A172 (cell line): Measurements from ENCODE around the gene FAM3D. TPM values are rescaled to one million over a fixed set of nuclear protein-coding genes. Genes with fewer than 3 reads are reported as not detected.
"Not testable (repeated sequence)": the region's sequence is repeated elsewhere in the genome, so short reads cannot be mapped to it uniquely, and the experiment has no call there.

Source experiments
- DNase-seq: peaks from one replicate; pipeline ENCODE4 v3.0.0-alpha.2; 2015; ENCODE audit warnings: low spot score
- total RNA-seq: library from RNA; depleted of rRNA; stranded (reverse); fragments of >200 nt; shearing (Covaris generic); gene quantifications from 2 replicates; pipeline ENCODE4 v1.2.3, GENCODE V29; 2014

Gene FAM3D
- total RNA-seq, 1 experiment from 2014 or later, result not detected

DNA sequence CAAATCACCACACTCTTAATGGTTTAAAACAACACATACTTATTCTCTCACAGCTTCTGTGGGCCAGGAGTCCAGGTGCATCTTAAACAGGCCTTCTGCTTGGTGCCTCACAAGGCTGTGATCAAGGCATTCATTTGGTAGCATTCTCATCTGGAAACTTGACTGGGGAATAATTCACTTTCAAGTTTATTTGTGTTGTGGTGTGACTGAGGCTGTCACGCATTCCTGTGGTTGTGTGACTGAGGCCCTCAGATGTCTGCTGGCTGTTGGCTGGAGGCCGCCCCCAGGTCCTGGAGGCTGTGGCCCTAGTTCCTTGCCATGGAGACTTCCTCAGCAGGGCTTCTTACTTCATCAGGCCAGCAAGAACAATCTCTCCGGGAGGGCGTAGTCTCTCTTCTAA, 16.9 kb upstream of the FAM3D start:
- peak; percentile 36 for DNase-seq

DNA sequence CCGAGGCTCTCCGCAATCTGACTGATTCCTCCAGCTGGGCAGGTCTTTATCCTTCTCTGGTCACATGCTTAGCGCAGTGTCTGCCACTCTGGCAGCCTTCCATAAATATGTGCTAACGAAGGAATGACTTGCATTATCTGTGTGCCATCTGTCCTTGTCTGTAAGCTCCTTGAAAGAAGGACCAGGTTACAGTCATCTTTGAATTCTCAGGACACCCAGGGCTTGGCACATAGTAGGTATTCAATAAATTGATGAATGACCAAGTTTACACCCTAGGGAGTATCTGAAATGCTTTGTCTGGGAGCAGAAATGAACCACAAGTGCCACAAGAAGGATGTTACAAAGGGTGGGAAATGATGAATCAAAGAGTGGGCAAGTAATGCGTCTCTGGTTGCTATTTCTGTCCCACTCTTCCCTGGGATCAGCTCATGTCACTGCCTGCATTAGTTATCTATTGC, 16.5 kb upstream of the FAM3D start:
- DNase-seq, result peak; percentile 2

- no peak for DNase-seq
These were observed 15.3 kb upstream of the FAM3D start for GRCh38 chr3:58681863-58682262.

DNA sequence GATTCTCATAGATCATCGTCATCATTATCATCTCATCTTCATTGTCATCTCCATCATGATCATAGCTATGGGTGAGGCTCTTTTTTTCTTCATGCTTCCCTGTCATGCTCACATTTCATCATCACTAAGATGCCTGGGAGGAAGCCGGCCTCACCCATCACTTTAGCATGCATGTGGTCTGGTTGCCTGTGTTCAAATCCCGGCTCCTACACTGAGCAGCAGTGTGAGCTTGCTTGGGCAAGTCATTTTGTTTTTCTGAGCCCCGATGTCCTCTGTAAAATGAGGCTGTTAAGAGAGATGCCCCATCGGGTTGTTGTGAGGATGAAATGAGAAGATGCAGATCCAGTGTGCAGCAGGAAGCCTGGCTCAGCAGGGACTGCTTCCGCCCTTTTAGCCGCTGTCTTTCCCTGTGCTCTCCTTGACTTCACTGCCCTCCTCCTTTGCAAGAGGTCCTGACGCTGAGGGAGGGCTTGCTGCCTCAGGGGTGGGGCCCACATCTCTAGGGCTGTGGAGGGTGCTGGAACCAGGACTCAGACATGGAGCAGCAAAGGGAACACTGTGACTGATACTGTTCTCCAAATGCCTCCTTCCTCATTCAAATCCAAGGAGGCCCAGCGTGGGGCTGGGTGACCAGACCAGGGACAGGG, 14.4 kb upstream of the FAM3D start:
- DNase-seq, result no peak

GRCh38 chr3:58679974-58680666, 13.5 kb upstream of the FAM3D start:
- DNase-seq, result no peak

- no peak for DNase-seq
These were observed 12.9 kb upstream of the FAM3D start for GRCh38 chr3:58679446-58679845.

DNA sequence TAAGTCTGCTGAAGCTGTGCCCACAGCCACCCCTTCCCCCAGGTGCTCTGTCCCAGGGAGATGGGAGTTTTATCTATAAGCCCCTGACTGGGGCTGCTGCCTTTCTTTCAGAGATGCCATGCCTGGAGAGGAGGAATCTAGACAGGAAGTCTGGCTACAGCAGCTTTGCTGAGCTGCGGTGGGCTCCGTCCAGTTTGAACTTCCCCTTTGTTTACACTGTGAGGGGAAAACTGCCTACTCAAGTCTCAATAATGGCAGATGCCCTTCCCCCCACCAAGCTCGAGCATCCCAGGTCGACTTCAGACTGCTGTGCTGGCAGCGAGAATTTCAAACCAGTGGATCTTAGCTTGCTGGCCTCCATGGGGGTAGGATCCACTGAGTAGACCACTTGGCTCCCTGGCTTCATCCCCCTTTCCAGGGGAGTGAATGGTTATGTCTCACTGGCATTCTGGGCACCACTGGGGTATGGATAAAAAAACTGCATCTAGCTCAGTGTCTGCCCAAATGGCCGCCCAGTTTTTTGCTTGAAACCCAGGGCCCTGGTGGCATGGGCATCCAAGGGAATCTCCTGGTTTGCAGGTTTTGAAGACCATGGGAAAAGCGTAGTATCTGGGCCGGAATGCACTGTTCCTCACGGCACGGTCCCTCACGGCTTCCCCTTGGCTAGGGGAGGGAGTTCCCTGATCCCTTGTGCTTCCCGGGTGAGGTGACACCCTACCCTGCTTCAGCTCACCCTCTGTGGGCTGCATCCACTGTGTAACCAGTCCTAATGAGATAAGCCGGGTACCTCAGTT, 11.8 kb upstream of the FAM3D start:
- DNase-seq, result not testable (repeated sequence)

GRCh38 chr3:58672880-58673279, 6.3 kb upstream of the FAM3D start:
- DNase-seq, result no peak

DNA sequence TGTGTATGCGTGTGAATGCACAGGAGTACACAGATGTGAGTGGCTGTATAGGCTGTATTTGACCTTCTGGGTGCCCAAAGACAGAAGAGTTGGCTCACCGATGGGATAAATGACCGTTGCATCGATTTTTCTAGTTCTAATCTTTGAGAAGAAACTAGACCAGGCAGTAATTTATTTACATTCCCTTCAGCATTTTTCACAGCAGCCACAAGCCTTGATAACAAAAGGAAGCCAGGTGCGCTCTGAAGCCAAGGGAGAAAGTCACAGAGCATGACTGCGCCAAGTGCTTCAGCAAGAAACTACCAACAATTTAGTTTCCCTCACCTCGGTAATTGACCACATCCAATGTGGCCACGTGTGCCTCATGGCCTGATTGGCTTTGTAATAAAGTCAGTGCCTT, 5.9 kb upstream of the FAM3D start:
- DNase-seq, result no peak

GRCh38 chr3:58670506-58671135, 4.0 kb upstream of the FAM3D start:
- DNase-seq, result no peak

DNA sequence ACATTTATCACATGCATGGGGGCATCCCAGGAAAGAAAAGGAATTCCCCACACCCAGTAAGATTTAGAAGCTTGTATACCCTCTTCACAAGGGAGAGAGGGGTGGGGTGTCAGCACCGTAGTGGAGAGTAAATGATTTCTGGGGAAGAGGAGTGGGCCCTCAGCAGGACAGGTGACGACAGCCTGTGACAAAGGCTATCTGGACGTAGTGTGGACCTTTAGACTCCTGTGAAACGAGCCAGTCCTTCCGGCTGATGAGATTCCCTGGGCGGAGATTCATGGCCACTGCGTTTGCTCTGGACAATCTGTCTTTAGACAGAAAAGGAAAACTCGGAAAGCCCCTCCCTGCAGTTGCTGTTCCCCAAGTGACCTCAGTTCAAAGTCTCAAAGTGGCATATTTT, 1.7 kb upstream of the FAM3D start:
- DNase-seq, result no peak

DNA sequence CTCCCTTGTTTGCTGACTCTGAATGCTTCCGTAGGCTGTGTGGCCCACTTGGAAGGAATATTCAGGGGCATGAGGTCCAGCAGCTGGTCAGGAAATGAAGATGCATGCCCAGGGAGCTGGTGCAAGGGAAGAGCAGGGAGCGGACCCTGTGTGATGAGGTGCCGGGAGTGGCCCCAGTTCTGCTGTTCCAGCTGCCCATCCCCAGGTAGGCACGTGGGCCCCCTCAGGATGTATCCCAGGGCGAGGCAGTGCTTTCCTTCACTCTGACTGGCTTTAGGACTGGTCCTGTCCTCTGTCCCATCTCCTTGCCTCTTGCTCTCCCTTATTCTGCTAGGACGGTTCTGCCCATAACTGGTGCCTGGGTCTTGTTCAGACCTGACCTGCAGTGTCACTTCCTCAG, 1.1 kb upstream of the FAM3D start:
- DNase-seq, result no peak

DNA sequence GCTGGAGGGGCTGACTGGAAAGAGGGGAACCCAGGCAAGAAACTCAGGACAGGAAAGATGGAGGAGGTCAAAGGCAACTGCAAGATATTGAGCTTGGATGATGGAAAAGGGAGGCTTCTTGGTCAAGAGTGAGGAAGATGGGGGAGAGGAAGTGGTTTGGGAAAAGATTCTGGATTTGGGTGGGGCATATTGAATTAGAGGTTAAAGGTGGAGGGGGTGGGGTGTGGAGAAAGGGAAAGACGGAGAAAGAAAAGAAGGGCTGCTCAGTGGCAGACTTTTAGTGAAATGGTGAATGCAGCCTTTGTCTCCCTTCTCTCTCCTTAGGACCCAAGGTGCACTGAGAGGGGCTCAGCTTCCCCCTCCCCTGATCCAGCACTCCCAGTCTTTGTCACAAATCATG, 655 bp upstream of the FAM3D start:
- no peak for DNase-seq

DNA sequence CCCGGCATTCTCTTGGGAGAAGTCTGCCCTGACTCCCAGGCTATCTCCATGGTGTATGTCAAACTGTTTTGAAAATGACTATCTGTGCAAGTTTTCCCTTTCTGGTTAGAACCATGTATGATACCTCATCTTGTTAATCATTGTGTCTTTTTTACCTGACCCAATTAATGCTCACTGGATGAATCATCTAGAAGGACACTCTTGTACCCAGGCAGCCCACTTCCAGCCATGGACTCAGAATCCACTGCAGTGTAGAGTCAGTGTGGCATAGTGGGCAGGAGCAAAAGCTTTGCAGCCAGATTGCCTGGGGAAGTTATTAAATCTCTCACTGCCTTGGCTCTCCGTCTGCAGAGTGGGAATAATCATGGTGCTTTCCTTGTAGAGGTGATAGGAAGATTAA, 1.2 kb downstream of the FAM3D start:
- DNase-seq, result no peak

- no peak for DNase-seq
These were observed 2.0 kb downstream of the FAM3D start for GRCh38 chr3:58664611-58665010.

DNA sequence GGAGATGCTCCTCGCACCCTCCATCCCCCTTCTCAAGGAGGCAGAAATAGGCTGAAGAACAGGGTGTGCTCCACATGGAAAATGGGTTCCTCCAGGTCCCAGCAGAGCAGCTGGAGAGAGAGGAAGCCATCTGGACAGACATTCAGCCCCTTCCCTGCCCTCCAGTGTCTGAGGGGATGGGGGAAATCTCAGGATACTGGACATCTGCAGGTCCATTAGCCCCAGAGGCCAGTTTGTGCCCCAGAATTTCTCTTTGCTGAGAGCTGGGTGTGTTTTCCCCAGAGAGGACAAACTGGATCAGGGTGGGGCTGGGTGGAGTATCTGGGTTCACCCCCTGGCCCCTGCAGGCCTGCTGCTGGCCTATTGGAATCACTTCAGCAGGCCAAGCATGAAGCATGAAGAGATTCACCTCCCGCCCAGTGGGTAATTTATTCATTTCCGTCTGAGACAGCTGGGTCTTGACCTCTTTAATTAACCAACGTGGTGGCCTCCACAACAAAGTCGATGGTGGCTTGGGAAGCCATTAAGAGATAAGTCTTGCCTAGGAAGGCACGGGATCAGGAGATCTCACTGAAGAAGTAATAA, 4.6 kb downstream of the FAM3D start:
- no peak for DNase-seq

- no peak for DNase-seq
These were observed 5.6 kb downstream of the FAM3D start for GRCh38 chr3:58660998-58661397.

DNA sequence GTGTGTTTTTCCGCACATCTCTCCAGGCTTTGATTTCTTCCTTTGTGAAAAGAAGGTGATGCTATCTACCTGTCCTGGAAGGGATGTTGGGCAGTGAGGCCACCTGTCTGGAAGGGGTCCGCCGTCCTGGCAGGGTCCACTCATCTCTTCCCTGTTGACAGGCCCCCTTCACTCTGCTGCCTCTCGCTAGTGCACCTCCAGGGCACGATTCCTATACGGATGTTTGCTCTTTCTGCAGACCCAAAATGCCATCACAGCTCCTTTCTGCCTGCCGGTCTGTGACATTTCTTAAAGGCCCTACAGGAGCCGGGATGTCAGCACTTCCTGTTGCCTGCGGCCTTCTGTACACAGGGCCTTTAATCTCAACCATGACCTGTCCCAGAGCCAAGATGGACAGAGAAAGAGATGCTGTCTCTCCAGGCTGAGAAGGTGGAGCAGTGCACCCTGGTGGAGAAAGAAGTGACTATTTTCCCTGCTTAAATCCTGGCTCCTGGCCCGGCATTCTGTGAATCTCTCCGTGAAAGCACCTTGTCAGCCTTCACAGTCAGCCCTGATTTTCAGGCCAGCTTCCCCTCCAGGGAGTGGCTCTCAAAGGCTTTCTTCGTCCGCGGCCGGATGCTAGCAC, 7.4 kb downstream of the FAM3D start:
- peak; percentile 29 for DNase-seq

GRCh38 chr3:58658508-58658907, 8.1 kb downstream of the FAM3D start:
- DNase-seq, result no peak

DNA sequence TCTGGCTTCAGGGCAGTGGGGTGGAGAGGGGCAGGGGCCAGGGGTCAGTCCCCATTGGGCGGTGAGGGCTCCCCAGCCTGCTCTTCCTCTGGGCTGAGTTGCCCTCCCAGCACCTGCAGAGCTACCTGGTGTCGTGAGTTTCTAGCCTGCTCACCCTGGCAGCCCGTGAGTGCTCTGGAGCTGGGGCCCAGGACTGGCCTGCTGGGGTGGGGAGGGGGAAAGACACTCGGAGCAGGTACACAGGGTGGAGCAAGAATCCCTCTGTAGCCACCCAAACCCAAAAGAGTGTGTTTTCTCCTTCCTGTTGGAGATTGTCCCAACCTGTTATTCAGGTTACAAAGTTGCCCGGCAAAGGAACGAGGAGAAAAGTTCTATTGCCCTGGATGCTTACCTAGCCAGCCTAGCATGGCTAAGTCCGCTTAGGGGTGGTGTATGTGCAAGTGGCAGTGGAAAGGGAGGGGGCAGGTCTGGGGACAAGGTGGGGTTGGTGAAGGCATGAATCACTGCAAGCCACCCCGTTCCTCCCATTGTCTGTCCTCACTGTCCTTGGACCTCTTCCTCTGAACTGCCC, 8.9 kb downstream of the FAM3D start:
- DNase-seq, result no peak

DNA sequence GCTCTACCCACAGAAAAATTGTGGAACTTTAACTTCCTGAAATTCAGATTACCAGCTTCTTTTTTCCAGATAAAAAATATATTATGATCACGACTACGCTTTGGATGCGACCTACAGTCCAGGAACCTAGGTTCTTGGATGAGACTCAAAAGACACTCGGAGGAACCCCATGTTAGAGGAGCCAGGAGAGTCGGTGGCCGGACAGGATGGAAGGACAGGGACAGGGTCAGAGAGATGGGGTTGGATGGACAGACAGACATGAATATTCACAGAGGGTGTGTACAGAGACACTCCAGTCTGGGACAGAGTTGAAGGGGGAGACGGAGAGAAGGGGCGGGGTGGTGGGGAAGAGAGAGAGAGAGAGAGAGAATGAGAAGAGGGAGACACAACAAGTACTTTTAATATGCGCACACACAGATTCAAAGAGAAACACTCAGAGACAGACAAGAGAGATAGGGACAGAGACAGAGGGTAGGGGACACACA, 9.5 kb downstream of the FAM3D start:
- DNase-seq, result no peak
